ENCODE measurements around the gene MAP2K1.

- TF ChIP-seq ZKSCAN1 (IDR thresholded peaks at IDR 0.05; ENCODE audit: low read depth, low read length) (no peak), IRF2 (CRISPR knock-in tag; IDR thresholded peaks at IDR 0.05) (no peak), CTCF (IDR thresholded peaks at IDR 0.05 in 2 of 3, conservative IDR thresholded peaks at IDR 0.05 in 1 of 3; ENCODE audit: insufficient read depth in 2 of 3, low read depth in 1 of 3, low read length in 3 of 3) (no peak), MBD2 (IDR thresholded peaks at IDR 0.05; ENCODE audit: borderline replicate concordance, low read depth) (no peak)
These were observed 44.0 kb downstream of the MAP2K1 start for GRCh38 chr15:66430627-66431255.
